Measurements from ENCODE around the gene HECTD1. TPM values are rescaled to one million over a fixed set of nuclear protein-coding genes. Genes with fewer than 3 reads are reported as not detected.

The HECTD1 gene
- total RNA-seq, 1 donor from 2014 or later: 110 TPM

GRCh38 chr14:31224808-31225207, 17.2 kb upstream of the HECTD1 start:
- Histone ChIP-seq H3K27ac (ENCODE audit: low read depth, low read length) (no peak overlapping the region), H3K79me2 (ENCODE audit: insufficient read depth, low read length) (no peaks in the 10 kb centered on the region), H3K36me3 (ENCODE audit: insufficient read depth, low read length) (no peaks in the 10 kb centered on the region), H3K27me3 (ENCODE audit: insufficient read depth, low read length) (no peaks in the 10 kb centered on the region), H3K9ac (ENCODE audit: low read length) (no peak overlapping the region), H3K4me2 (ENCODE audit: low read length) (no peak overlapping the region), H2AFZ (ENCODE audit: low read depth, low read length) (no peak overlapping the region), H3K4me3 (ENCODE audit: insufficient read depth, low read depth, low read length) (no peak overlapping the region), H3K9me3 (ENCODE audit: insufficient read depth, low read depth, low read length) (no peaks in the 10 kb centered on the region), H4K20me1 (ENCODE audit: insufficient read depth, low read length) (no peaks in the 10 kb centered on the region), H3K4me1 (ENCODE audit: insufficient read depth, low read length) (no peaks in the 10 kb centered on the region)
- DNase-seq (ENCODE audit: low read depth) (no peak), FAIRE-seq (no peak)
- H3K27me3 Mint-ChIP-seq (ENCODE audit: low read depth, unreplicated experiment): no peaks in the 10 kb centered on the region
- no peak overlapping the region for H3K27ac Mint-ChIP-seq (ENCODE audit: unreplicated experiment)
- H3K9me3 Mint-ChIP-seq (ENCODE audit: unreplicated experiment): no peaks in the 10 kb centered on the region
- H3K4me3 Mint-ChIP-seq (ENCODE audit: unreplicated experiment): no peak overlapping the region
- H3K36me3 Mint-ChIP-seq (ENCODE audit: low read depth, unreplicated experiment): no peaks in the 10 kb centered on the region
- H3K4me1 Mint-ChIP-seq (ENCODE audit: low read depth, unreplicated experiment): no peaks in the 10 kb centered on the region
- no peak for TF ChIP-seq EZH2 (IDR thresholded peaks at IDR 0.05; ENCODE audit: insufficient read depth, low read length)
- no peak for TF ChIP-seq CTCF (IDR thresholded peaks at IDR 0.05; ENCODE audit: insufficient read depth, low read depth, low read length)

GRCh38 chr14:31223331-31223730, 15.7 kb upstream of the HECTD1 start:
- Histone ChIP-seq H2AFZ (ENCODE audit: low read depth, low read length) (no peak overlapping the region), H3K36me3 (ENCODE audit: insufficient read depth, low read length) (no peaks in the 10 kb centered on the region), H4K20me1 (ENCODE audit: insufficient read depth, low read length) (no peaks in the 10 kb centered on the region), H3K9me3 (ENCODE audit: insufficient read depth, low read depth, low read length) (no peaks in the 10 kb centered on the region), H3K27me3 (ENCODE audit: insufficient read depth, low read length) (no peaks in the 10 kb centered on the region), H3K79me2 (ENCODE audit: insufficient read depth, low read length) (no peaks in the 10 kb centered on the region), H3K4me3 (ENCODE audit: insufficient read depth, low read depth, low read length) (no peak overlapping the region), H3K4me1 (ENCODE audit: insufficient read depth, low read length) (no peaks in the 10 kb centered on the region), H3K27ac (ENCODE audit: low read depth, low read length) (no peak overlapping the region), H3K4me2 (ENCODE audit: low read length) (no peak overlapping the region), H3K9ac (ENCODE audit: low read length) (no peak overlapping the region)
- Mint-ChIP-seq H3K36me3 (ENCODE audit: low read depth, unreplicated experiment) (no peaks in the 10 kb centered on the region), H3K9me3 (ENCODE audit: unreplicated experiment) (no peaks in the 10 kb centered on the region), H3K27me3 (ENCODE audit: low read depth, unreplicated experiment) (no peaks in the 10 kb centered on the region), H3K4me1 (ENCODE audit: low read depth, unreplicated experiment) (no peaks in the 10 kb centered on the region), H3K4me3 (ENCODE audit: unreplicated experiment) (no peak overlapping the region), H3K27ac (ENCODE audit: unreplicated experiment) (no peak overlapping the region)
- TF ChIP-seq EZH2 (IDR thresholded peaks at IDR 0.05; ENCODE audit: insufficient read depth, low read length) (no peak), CTCF (IDR thresholded peaks at IDR 0.05; ENCODE audit: insufficient read depth, low read depth, low read length) (no peak)
- FAIRE-seq (no peak), DNase-seq (ENCODE audit: low read depth) (no peak)

- H3K4me2 ChIP-seq (ENCODE audit: low read length): no peak overlapping the region
- FAIRE-seq (no peak), DNase-seq (ENCODE audit: low read depth) (no peak)
- H3K4me1 Mint-ChIP-seq (ENCODE audit: low read depth, unreplicated experiment): no peaks in the 10 kb centered on the region
- no peak overlapping the region for H3K27ac Mint-ChIP-seq (ENCODE audit: unreplicated experiment)
- H3K9me3 Mint-ChIP-seq (ENCODE audit: unreplicated experiment): no peaks in the 10 kb centered on the region
- H3K79me2 ChIP-seq (ENCODE audit: insufficient read depth, low read length): no peaks in the 10 kb centered on the region
- no peaks in the 10 kb centered on the region for H3K36me3 ChIP-seq (ENCODE audit: insufficient read depth, low read length)
- H3K9me3 ChIP-seq (ENCODE audit: insufficient read depth, low read depth, low read length): no peaks in the 10 kb centered on the region
- no peaks in the 10 kb centered on the region for H3K36me3 Mint-ChIP-seq (ENCODE audit: low read depth, unreplicated experiment)
- H3K27me3 Mint-ChIP-seq (ENCODE audit: low read depth, unreplicated experiment): no peaks in the 10 kb centered on the region
- H4K20me1 ChIP-seq (ENCODE audit: insufficient read depth, low read length): no peaks in the 10 kb centered on the region
- no peak for TF ChIP-seq CTCF (IDR thresholded peaks at IDR 0.05; ENCODE audit: insufficient read depth, low read depth, low read length)
- no peak overlapping the region for H3K27ac ChIP-seq (ENCODE audit: low read depth, low read length)
- no peak overlapping the region for H3K4me3 Mint-ChIP-seq (ENCODE audit: unreplicated experiment)
- no peaks in the 10 kb centered on the region for H3K4me1 ChIP-seq (ENCODE audit: insufficient read depth, low read length)
- no peak overlapping the region for H3K9ac ChIP-seq (ENCODE audit: low read length)
- H2AFZ ChIP-seq (ENCODE audit: low read depth, low read length): no peak overlapping the region
- no peak overlapping the region for H3K4me3 ChIP-seq (ENCODE audit: insufficient read depth, low read depth, low read length)
- H3K27me3 ChIP-seq (ENCODE audit: insufficient read depth, low read length): no peaks in the 10 kb centered on the region
These were observed 15.2 kb upstream of the HECTD1 start for GRCh38 chr14:31222834-31223233.
